ENCODE measurements around the gene PLB1. TPM values are rescaled to one million over a fixed set of nuclear protein-coding genes. Genes with fewer than 3 reads are reported as not detected.

PLB1 gene
- total and polyA plus RNA-seq, 9 of the 15 experiments (the other 6 are each of a cell fraction or from before 2014, with no cell fraction given) = 0.01 to 0.09 (median 0.07) TPM; not detected in 2

DNA sequence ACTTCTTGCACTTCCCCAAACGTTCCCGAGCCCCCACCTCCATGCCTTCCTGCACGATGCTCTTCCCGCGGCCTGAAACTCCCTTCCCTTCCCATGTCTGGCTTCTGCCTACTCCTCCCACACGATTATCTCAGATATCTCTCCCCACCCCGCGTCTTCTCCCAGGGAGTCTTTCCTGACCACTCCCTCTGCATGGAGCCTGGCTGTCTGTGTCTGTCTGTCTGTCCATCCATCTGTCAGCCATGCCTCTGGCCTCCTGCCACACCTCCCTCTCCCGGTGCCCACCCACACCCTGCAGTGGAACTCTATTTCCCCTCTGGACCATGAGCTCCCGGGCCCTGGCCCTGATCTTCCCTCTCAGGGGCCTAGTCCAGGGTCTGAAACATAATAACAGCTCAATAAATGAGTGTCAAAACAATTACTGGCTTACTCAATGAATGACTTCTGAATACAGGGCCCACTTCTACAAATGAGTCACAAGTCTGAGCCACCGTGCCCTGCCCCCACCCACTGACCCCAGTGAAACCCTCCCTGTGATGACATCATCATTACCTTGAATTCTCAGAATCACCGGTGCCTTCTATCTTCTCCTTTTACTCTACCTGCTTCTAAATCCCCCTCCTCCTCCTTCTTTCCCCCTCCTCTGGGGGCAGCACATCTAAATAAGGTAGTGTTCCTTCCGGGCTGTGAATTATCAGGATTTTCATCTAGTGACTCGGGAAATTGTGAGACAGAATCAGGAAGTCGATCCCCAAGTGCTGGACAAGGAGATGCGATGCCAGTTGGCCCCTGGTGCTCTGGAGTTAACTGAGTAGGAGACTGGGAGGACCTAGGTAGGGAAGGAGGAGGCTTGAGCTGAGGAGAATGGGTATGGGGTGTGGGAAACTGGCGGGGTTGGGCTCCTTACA lies 46.1 kb upstream of the PLB1 start (continued):
- TF ChIP-seq NBN (IDR thresholded peaks at IDR 0.05; ENCODE audit: low read depth) (no peak), NFATC3 (IDR thresholded peaks at IDR 0.05) (no peak), ZFP36 (IDR thresholded peaks at IDR 0.05; ENCODE audit: low read depth, low read length, partially characterized antibody) (no peak), MAZ (CRISPR knock-in tag; conservative IDR thresholded peaks at IDR 0.05 in 1 of 2, IDR thresholded peaks at IDR 0.05 in 1 of 2) (peak; percentile 9 to 40; a peak in 1 of 4 replicates), XRCC3 (IDR thresholded peaks at IDR 0.05) (no peak), MIER1 (IDR thresholded peaks at IDR 0.05; ENCODE audit: low read depth) (no peak), RBM17 (IDR thresholded peaks at IDR 0.05; ENCODE audit: borderline replicate concordance, low read depth, low read length) (no peak), TOE1 (IDR thresholded peaks at IDR 0.05; ENCODE audit: borderline replicate concordance) (no peak), TOE1 (CRISPR knock-in tag; IDR thresholded peaks at IDR 0.05; ENCODE audit: borderline replicate concordance, low read depth) (no peak), BMI1 (IDR thresholded peaks at IDR 0.05; ENCODE audit: low read length) (no peak), ZNF212 (CRISPR knock-in tag; IDR thresholded peaks at IDR 0.05) (no peak), BHLHE40 (IDR thresholded peaks at IDR 0.05; ENCODE audit: low read length) (no peak), STAT5B (CRISPR knock-in tag; IDR thresholded peaks at IDR 0.05) (no peak), SRF (CRISPR knock-in tag; IDR thresholded peaks at IDR 0.05) (peak in 1 of 2 experiments; percentile 90; a peak in 2 of 4 replicates), TCF15 (CRISPR knock-in tag; IDR thresholded peaks at IDR 0.05) (no peak), GTF2A2 (tag; IDR thresholded peaks at IDR 0.05) (no peak), LEF1 (IDR thresholded peaks at IDR 0.05) (0 out of 2 replicates have a peak, but pooled peaks have one; percentile 36), TRIM25 (IDR thresholded peaks at IDR 0.05; ENCODE audit: borderline replicate concordance) (no peak), ARID3A (IDR thresholded peaks at IDR 0.05; ENCODE audit: borderline replicate concordance, low read depth, low read length) (no peak)
- TF ChIP-seq, protein P1, sequence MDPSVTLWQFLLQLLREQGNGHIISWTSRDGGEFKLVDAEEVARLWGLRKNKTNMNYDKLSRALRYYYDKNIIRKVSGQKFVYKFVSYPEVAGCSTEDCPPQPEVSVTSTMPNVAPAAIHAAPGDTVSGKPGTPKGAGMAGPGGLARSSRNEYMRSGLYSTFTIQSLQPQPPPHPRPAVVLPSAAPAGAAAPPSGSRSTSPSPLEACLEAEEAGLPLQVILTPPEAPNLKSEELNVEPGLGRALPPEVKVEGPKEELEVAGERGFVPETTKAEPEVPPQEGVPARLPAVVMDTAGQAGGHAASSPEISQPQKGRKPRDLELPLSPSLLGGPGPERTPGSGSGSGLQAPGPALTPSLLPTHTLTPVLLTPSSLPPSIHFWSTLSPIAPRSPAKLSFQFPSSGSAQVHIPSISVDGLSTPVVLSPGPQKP (CRISPR knock-in tag; IDR thresholded peaks at IDR 0.05) = no peak
- TF ChIP-seq, protein P2, sequence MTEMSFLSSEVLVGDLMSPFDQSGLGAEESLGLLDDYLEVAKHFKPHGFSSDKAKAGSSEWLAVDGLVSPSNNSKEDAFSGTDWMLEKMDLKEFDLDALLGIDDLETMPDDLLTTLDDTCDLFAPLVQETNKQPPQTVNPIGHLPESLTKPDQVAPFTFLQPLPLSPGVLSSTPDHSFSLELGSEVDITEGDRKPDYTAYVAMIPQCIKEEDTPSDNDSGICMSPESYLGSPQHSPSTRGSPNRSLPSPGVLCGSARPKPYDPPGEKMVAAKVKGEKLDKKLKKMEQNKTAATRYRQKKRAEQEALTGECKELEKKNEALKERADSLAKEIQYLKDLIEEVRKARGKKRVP (CRISPR knock-in tag; IDR thresholded peaks at IDR 0.05) = no peak

All from K562 (cell line).